ENCODE measurements around the gene NAALAD2. TPM values are rescaled to one million over a fixed set of nuclear protein-coding genes. Genes with fewer than 3 reads are reported as not detected.

NAALAD2 gene
- total and polyA plus RNA-seq, 2 experiments from 2014 or later, result 15.6 to 29.8 TPM

GRCh38 chr11:90124946-90125345, 9.5 kb upstream of the NAALAD2 start:
- no peak for DNase-seq (ENCODE audit: low spot score)
- Histone ChIP-seq H3K79me2 (no peaks in the 10 kb centered on the region), H3K27me3 (no peaks in the 10 kb centered on the region), H3K36me3 (replicated peaks; ENCODE audit: insufficient read depth, low read depth) (no peaks in the 10 kb centered on the region), H3K9me3 (ENCODE audit: low read depth) (no peaks in the 10 kb centered on the region), H3K4me1 (ENCODE audit: insufficient read depth) (peaks cover 2% of the 10 kb centered on the region), H3K4me2 (no peak overlapping the region), H3K4me3 (no peak overlapping the region), H2AFZ (no peak overlapping the region), H4K20me1 (ENCODE audit: insufficient read depth, poor library complexity, severe bottlenecking) (no peaks in the 10 kb centered on the region), H3K27ac (no peak overlapping the region), H3K9me2 (replicated peaks; ENCODE audit: insufficient read depth) (no peaks in the 10 kb centered on the region)
- WGBS (ENCODE audit: low lambda C conversion rate, missing lambda C conversion rate), result 84% methylated on average over 3 of the region's 3 CpGs
- TF ChIP-seq EZH2 (IDR thresholded peaks at IDR 0.05; ENCODE audit: borderline replicate concordance) (no peak), EZH2phosphoT487 (IDR thresholded peaks at IDR 0.05; ENCODE audit: low read depth, severe bottlenecking, unreplicated experiment) (no peak)
- TF ChIP-seq, protein P1, sequence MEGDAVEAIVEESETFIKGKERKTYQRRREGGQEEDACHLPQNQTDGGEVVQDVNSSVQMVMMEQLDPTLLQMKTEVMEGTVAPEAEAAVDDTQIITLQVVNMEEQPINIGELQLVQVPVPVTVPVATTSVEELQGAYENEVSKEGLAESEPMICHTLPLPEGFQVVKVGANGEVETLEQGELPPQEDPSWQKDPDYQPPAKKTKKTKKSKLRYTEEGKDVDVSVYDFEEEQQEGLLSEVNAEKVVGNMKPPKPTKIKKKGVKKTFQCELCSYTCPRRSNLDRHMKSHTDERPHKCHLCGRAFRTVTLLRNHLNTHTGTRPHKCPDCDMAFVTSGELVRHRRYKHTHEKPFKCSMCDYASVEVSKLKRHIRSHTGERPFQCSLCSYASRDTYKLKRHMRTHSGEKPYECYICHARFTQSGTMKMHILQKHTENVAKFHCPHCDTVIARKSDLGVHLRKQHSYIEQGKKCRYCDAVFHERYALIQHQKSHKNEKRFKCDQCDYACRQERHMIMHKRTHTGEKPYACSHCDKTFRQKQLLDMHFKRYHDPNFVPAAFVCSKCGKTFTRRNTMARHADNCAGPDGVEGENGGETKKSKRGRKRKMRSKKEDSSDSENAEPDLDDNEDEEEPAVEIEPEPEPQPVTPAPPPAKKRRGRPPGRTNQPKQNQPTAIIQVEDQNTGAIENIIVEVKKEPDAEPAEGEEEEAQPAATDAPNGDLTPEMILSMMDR (IDR thresholded peaks at IDR 0.05; ENCODE audit: poor library complexity), result no peak

DNA sequence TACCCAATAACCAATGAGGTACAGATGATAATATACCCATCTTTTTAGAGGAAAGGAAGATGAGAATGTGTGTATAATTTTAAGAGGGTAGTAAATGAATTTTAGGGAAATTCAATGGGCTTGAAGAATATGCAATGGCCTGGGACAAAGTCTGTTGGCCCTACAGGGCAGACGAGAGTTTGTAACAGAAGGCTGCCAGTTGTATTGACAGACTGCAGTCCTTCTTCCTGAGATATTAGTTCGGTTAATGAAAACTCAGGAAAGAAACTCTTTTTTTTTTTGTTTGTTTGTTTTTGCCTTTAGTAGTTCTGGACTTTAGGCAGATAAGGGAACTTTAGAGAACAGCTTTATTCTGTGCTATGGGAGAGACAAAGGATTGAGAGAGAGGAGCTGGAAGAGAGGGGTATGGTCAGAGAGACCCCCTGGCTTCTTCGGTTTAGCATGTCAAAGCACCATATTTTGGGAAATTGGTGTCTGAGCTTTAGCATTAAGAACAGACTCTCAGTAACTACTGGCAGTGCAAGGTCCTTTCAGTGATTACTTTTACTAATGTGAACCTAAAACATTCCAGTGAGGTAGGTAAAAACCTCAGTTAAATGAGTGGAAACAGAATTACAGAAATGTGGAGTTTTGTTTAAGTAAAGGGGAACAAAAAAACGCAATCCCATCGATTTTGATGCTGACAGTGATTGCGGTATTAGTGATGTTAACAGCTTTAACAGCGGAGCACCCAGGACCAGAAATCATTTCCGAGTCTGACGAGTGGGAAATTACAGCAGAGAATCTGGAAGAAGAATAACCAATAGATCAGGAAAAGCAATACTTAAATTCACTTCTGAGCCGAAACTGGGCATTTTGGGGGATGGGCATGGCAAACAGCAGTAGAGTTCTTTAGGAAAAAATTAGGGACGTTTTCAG, 644 bp upstream of the NAALAD2 start:
- Histone ChIP-seq H3K9me3 (ENCODE audit: low read depth) (no peaks in the 10 kb centered on the region), H3K4me1 (ENCODE audit: insufficient read depth) (no peaks in the 10 kb centered on the region), H2AFZ (peak overlapping the region; percentile 86), H3K27ac (peak overlapping the region; percentile 76), H3K79me2 (peaks cover 26% of the 10 kb centered on the region), H4K20me1 (ENCODE audit: insufficient read depth, poor library complexity, severe bottlenecking) (no peaks in the 10 kb centered on the region), H3K9me2 (replicated peaks; ENCODE audit: insufficient read depth) (no peaks in the 10 kb centered on the region), H3K27me3 (no peaks in the 10 kb centered on the region), H3K4me3 (peak overlapping the region; percentile 60), H3K4me2 (peak overlapping the region; percentile 81), H3K36me3 (replicated peaks; ENCODE audit: insufficient read depth, low read depth) (no peaks in the 10 kb centered on the region)
- TF ChIP-seq, protein P1 (IDR thresholded peaks at IDR 0.05; ENCODE audit: poor library complexity), result no peak
- TF ChIP-seq EZH2phosphoT487 (IDR thresholded peaks at IDR 0.05; ENCODE audit: low read depth, severe bottlenecking, unreplicated experiment) (no peak), EZH2 (IDR thresholded peaks at IDR 0.05; ENCODE audit: borderline replicate concordance) (no peak)
- 15% methylated on average over 11 of the region's 11 CpGs for WGBS (ENCODE audit: low lambda C conversion rate, missing lambda C conversion rate)
- no peak for DNase-seq (ENCODE audit: low spot score)

- TF ChIP-seq EZH2phosphoT487 (IDR thresholded peaks at IDR 0.05; ENCODE audit: low read depth, severe bottlenecking, unreplicated experiment) (no peak), EZH2 (IDR thresholded peaks at IDR 0.05; ENCODE audit: borderline replicate concordance) (no peak)
- TF ChIP-seq, protein P1 (IDR thresholded peaks at IDR 0.05; ENCODE audit: poor library complexity), result no peak
- peak overlapping the region; percentile 81 for H3K4me2 ChIP-seq
- 3% methylated on average over 5 of the region's 5 CpGs for WGBS (ENCODE audit: low lambda C conversion rate, missing lambda C conversion rate)
- H3K79me2 ChIP-seq, result peaks cover 27% of the 10 kb centered on the region
- no peaks in the 10 kb centered on the region for H3K9me2 ChIP-seq (replicated peaks; ENCODE audit: insufficient read depth)
- peak overlapping the region; percentile 86 for H2AFZ ChIP-seq
- H3K27ac ChIP-seq, result peak overlapping the region; percentile 76
- no peaks in the 10 kb centered on the region for H4K20me1 ChIP-seq (ENCODE audit: insufficient read depth, poor library complexity, severe bottlenecking)
- no peaks in the 10 kb centered on the region for H3K36me3 ChIP-seq (replicated peaks; ENCODE audit: insufficient read depth, low read depth)
- H3K9me3 ChIP-seq (ENCODE audit: low read depth), result no peaks in the 10 kb centered on the region
- peak; percentile 5 for DNase-seq (ENCODE audit: low spot score)
- no peaks in the 10 kb centered on the region for H3K27me3 ChIP-seq
- no peaks in the 10 kb centered on the region for H3K4me1 ChIP-seq (ENCODE audit: insufficient read depth)
- H3K4me3 ChIP-seq, result peak overlapping the region; percentile 60
Observed at GRCh38 chr11:90135016-90135415, 553 bp downstream of the NAALAD2 start.
